Adipose tissue (tissue), 3 donors: ENCODE results near the gene PLPPR3. TPM values are rescaled to one million over a fixed set of nuclear protein-coding genes. Genes with fewer than 3 reads are reported as not detected.

ENCODE experiments used
- H3K27ac ChIP-seq: one replicate; pipeline ENCODE4 v1.5.1; 2013; ENCODE audit warnings: low read depth, low read length
- WGBS, 3 donors: extraction: QIAGEN DNeasy Blood & Tissue Kit; methylation state at CpG; one replicate each; pipeline ENCODE4 v1.1.7; 2013; 5-methylcytosine and 5-hydroxymethylcytosine counted together
- polyA plus RNA-seq, 3 donors: library from polyadenylated mRNA; stranded (reverse); fragments of 200-250 nt; gene quantifications; one replicate each; pipeline ENCODE4 v1.2.3, GENCODE V29; 2013
- donor health status: healthy with polysubstance abuse.
- donor health status: Bipolar disorder and iron deficiency.
- donor health status: healthy.

The PLPPR3 gene
- polyA plus RNA-seq: under 1 TPM in 1 of 3 donors, not detected in 2; 0.02 TPM

GRCh38 chr19:821825-822503, at the start of gene PLPPR3:
Gene PLPPR3 (minus strand): TSS chr19:821955. CDS start chr19:821559, 396 bp downstream.
- WGBS, 3 donors: 1 to 2% (median 1%) methylated on average over 26 to 83 of the region's 86 CpGs
- H3K27ac ChIP-seq: no peak within 1 kb of the TSS

- no peak overlapping the region for H3K27ac ChIP-seq
- 82 to 89% (median 85%) methylated on average over 21 to 28 of the region's 28 CpGs for WGBS, 3 donors
Measured at GRCh38 chr19:870963-871401, 49.2 kb upstream of the PLPPR3 start.

DNA sequence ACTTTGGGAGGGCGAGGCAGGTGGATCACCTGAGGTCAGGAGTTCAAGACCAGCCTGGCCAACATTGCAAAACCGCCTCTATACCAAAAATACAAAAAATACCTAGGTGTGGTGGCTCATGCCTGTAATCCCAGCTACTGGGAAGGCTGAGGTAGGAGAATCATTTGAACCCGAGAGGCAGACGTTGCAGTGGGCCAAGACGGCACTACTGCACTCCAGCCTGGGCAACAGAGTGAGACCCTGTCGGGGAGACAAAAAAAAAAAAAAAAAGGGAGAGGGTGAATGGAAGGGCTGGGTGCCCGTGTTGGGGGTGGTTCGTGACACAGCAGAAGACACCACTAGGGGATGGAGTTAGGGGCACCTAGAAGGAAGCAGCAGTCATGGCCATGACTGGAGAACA, 48.6 kb upstream of the PLPPR3 start:
- 93 to 94% (median 94%) methylated on average over 8 of the region's 8 CpGs for WGBS, 3 donors
- H3K27ac ChIP-seq: no peak overlapping the region

GRCh38 chr19:869245-870177, 47.8 kb upstream of the PLPPR3 start:
- no peak overlapping the region for H3K27ac ChIP-seq
- WGBS, 3 donors: 56 to 84% (median 66%) methylated on average over 29 of the region's 29 CpGs

DNA sequence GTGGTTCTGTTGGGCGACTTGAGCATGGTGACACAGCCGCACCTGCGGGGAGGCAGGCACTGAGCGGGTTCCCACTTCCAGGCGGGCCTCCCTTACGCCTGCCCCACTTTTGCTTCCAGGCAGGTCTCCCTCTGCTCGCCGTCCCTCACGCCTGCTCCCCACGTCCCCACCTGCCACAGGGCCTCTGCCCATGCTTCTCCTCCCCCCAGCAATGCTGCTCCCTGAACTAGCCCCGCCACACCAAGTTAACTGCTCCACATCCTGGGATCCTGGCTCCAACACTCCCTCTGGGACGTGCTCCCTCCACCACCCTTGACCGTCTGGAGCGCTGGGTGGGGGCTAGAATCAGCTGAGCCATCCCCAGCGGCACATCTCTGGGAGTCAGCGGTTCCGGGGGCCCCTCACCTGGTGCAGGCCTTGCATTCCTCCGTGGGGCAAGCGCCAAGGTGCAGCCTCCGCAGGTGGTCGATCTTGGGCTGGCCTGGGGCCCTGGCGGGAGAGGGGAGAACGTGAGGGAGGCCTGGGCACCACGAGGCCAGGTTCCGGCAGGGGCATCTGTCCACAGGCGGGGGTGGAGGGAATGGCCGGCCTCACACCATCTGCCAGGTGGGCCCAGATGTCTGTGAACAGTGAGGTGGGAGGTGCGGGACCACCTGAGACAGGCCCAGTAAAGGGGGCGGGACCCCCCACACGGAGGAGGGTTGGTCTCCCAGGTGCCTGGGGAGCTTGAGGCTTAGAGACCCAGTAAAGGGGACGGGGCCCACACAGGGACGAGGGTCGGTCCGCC, 46.9 kb upstream of the PLPPR3 start:
- 85 to 94% (median 92%) methylated on average over 30 to 34 of the region's 34 CpGs for WGBS, 3 donors
- no peak overlapping the region for H3K27ac ChIP-seq

DNA sequence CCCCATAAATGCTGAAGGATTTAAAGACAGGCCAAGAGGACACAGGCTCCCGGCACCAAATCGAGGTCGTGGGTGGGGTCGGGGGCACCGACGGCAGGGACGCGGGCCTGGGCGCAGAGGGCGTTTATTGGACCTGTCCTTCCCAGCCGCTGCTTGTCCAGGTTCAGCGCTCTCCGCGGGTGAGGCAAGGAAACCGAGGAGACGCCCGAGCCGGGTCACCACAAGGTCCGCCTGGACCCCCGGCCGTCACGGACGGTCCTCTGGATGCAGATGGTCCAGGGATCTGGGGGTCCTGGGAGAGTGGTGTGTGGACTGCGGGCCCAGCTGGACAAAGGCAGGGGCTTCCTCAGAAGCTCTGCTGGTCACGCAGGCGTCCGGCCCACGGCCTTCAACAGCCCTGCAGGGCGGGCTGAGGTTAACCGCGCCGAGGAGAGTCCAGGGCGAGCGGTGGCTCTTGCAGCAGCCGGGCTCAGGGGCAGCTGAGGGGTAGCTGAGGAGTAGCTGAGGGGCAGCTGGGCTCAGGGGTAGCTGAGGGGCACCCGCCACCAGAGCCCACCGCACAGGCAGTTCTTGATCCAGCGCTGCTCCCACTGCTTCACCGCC, 46.2 kb upstream of the PLPPR3 start:
- 94 to 97% (median 95%) methylated on average over 38 to 39 of the region's 39 CpGs for WGBS, 3 donors

DNA sequence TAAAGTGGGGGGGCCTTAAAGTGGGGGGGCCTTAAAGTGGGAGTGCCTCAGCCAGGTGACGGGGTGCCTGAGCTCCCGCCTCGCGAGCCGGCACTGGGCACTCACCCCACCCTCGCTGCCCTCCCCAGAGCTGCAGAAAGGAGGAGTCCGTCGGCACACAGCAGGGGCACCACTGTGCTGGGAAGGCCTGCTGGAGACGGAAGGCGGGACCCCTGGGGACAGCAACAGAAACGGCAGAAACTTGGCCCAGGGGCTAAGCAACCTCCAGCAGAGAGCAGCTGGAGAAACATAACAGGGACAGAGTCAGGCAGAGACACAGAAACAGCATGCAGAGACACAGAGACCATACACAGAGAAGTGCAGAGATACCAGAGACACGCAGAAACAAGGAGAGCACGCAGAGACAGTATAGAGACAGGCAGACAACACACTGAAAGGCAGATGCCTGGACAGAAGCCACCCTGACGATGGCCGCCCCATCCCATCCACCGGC, 45.6 kb upstream of the PLPPR3 start:
- WGBS, 3 donors: 74 to 87% (median 81%) methylated on average over 11 to 16 of the region's 16 CpGs
- no peak overlapping the region for H3K27ac ChIP-seq

More for the DNA sequence above, 46.2 kb upstream of the PLPPR3 start:
- no peak overlapping the region for H3K27ac ChIP-seq

DNA sequence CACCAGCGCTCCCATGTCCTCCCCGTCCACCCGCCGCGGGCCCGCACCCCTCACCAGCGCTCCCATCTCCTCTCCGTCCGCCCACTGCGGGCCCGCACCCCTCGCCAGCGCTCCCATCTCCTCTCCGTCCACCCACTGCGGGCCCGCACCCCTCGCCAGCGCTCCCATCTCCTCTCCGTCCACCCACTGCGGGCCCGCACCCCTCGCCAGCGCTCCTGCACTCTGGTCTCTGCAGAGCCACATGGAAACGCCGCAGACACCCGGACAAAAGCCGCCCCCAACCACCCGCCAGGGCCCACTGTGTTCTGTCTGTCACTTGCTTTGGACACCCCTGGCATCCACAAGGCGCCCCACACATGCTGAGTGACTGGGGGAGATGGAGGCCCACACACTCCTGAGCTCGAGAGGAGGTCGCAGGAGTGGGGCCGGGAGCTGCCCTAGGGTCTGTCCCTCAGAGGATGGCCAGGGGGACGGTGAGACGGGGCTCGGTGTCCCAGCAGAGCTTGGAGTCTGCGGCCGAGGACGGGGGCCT, 45.1 kb upstream of the PLPPR3 start:
- 81 to 87% (median 82%) methylated on average over 29 to 37 of the region's 38 CpGs for WGBS, 3 donors

DNA sequence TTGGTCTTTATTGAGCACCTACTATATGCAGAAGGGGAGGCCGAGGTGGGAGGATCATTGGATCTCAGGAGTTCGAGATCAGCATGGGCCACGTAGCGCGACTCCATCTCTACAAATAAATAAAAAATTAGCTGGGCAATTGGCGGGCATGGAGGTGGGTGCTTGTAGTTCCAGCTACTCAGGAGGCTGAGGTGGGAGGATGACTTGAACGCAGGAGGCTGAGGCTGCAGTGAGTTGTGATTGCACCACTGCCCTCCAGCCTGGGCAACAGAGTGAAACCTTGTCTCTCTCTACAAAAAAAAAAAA, 41.5 kb upstream of the PLPPR3 start:
- H3K27ac ChIP-seq: no peak overlapping the region
- 63 to 81% (median 78%) methylated on average over 7 of the region's 7 CpGs for WGBS, 3 donors

More for the DNA sequence above, 45.1 kb upstream of the PLPPR3 start:
- H3K27ac ChIP-seq: no peak overlapping the region

- H3K27ac ChIP-seq: no peak overlapping the region
- WGBS, 3 donors: 23 to 34% (median 26%) methylated on average over 45 to 48 of the region's 48 CpGs
Measured at GRCh38 chr19:862581-863314, 41.0 kb upstream of the PLPPR3 start.

DNA sequence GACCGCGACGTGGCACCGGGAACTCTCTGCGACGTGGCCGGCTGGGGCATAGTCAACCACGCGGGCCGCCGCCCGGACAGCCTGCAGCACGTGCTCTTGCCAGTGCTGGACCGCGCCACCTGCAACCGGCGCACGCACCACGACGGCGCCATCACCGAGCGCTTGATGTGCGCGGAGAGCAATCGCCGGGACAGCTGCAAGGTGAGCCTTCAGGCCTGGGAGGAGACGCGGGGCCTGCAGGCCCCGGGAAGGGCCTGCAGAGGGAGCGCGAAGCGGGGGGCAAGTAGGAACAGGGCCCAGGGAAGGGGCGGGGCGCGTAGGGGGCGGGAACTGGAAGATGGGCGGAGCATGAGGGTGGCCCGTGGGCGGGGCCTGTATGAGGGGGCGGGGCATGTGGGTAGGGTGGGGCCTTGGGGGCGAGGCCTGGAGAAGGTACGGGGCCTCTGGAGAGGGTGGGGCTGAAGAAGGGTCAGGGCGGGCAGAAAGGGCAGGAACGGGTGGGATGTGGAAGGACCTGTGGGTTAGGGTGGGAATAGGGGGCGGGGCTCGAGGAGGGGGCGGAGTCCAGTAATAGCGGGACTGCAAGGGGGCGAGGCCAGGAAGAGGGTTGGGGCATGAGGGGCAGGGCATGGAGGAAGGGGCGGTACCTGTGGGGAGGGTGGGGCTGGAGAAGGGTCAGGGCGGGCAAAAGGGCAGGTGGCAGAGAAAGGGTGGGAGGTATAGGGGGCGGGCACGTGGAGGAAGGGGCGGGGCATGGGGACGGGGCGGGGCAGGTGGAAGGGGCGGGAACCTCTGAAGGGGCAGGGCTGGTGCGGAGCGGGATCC, 40.2 kb upstream of the PLPPR3 start:
- WGBS, 3 donors: 21 to 25% (median 24%) methylated on average over 52 to 60 of the region's 60 CpGs
- no peak overlapping the region for H3K27ac ChIP-seq

DNA sequence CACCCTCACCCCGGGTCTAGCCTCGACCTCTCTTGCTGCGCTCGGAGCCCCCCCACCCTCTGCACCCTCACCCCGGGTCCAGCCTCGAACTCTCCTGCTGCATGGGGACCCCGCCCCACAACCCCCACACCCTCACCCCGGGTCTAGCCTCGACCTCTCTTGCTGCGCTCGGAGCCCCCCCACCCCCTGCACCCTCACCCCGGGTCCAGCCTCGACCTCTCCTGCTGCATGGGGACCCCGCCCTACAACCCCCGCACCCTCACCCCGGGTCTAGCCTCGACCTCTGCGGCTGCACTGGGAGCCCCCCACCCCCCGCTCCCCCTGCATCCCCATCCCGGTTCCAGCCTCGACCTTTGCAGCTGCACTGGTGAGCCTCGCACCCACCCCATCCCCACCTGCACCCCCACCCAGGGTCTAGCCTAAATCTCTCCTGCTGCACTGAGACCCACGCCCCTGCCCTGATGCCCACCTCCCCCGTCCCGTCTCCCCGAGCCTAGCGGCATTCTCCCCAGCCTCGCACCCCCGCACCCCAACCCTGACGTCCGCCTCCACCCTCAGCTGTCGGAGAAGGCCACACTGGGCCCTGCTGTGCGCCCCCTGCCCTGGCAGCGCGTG, 39.5 kb upstream of the PLPPR3 start:
- WGBS, 3 donors: 56 to 60% (median 59%) methylated on average over 27 to 31 of the region's 35 CpGs
- H3K27ac ChIP-seq: no peak overlapping the region

DNA sequence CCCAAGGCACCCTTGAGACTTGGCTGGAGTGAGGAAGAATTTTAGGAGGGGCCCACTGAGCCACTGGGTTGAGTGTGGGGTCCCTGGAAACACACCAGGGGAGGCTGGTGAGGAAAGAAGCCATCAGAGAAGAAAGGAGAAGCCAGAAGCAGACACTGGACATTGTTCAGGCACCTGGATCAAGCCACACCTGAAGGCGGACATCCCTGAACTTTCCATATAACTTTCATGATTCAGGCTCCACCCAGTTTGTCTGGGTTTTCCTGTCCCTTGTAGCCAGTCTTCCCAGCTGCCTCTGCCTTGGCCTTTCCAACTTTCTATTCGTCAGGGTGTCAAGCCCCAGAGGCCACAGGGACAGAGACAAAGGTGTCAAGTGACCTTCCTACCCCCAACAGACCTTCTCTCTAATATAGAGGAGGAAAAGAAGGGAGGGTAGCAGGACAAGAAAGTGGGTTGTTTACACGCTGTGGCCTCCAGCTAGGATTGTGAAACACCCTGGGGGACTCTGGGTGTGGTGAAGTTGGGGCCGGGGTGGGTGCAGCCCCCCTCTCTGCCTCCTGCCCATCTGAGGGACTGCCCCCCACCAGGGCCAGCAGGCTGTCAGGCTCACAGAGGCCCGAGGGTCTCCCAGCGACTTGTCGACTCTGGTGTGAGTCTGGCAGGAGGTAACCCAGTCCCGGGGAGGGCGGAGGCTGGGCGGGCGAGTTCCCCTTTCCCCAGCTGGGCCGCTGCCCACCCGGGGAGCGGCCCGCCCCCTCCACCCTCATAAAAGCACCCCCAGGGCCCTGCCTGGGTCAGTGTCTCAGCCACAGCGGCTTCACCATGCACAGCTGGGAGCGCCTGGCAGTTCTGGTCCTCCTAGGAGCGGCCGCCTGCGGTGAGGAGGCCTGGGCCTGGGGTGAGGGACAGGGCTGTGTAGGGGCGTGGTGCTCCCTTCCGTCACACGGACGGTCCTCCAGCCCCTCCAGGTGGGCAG, 37.4 kb upstream of the PLPPR3 start, which contains the start of gene CFD:
CFD (plus strand) TSS at position 797 of the 976 bp plus-strand sequence; CDS start at position 823, 26 bp downstream.
- WGBS, 3 donors: 16 to 52% (median 21%) methylated on average over 21 to 24 of the region's 24 CpGs
- no peak within 1 kb of the TSS for H3K27ac ChIP-seq

DNA sequence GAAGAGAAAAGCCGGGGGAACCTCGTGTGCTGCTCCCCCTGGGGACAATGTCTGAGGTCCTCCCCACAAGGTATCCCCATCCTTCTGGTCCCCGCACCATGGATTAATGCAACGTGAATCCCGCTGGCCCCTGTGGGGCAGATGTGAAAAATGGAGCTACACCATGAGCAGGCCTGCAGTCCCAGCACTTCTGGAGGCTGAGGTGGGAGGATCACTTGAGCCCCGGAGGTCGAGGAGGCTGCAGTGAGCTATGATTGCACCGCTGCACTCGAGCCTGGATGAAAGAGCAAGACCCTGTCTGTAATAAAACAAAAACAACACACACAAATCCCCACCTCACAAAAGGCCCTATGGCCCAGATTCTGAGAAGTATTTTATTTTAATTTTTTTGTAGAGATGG, 36.5 kb upstream of the PLPPR3 start:
- no peak overlapping the region for H3K27ac ChIP-seq
- 75 to 79% (median 78%) methylated on average over 9 of the region's 9 CpGs for WGBS, 3 donors

DNA sequence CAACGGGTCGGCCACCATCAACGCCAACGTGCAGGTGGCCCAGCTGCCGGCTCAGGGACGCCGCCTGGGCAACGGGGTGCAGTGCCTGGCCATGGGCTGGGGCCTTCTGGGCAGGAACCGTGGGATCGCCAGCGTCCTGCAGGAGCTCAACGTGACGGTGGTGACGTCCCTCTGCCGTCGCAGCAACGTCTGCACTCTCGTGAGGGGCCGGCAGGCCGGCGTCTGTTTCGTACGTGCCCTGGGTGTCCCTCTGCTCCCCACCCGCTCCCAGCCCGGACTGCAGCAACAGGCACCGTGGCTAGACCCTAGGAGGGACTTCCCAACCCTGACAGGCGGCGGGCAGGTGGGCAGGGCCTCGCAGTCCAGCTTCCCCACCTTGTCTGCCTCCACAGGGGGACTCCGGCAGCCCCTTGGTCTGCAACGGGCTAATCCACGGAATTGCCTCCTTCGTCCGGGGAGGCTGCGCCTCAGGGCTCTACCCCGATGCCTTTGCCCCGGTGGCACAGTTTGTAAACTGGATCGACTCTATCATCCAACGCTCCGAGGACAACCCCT, 33.9 kb upstream of the PLPPR3 start:
- no peak overlapping the region for H3K27ac ChIP-seq
- WGBS, 3 donors: 69% methylated on average over 36 to 40 of the region's 40 CpGs
